Activated T-helper 1 cell treated with anti-CD3 and anti-CD28 coated beads, Interleukin-2, amount 50 U/mL, for 16 hours (primary cell): Measurements from ENCODE around the gene IKBKE.
"Not testable (repeated sequence)": the region's sequence is repeated elsewhere in the genome, so short reads cannot be mapped to it uniquely, and the experiment has no call there.

Source experiments
- DNase-seq, 2 donors: peaks; one replicate each; pipeline ENCODE4 v3.0.0-alpha.2; 2020; ENCODE audit warnings: low read depth in 1 of 2, low spot score in 1 of 2

IKBKE gene

DNA sequence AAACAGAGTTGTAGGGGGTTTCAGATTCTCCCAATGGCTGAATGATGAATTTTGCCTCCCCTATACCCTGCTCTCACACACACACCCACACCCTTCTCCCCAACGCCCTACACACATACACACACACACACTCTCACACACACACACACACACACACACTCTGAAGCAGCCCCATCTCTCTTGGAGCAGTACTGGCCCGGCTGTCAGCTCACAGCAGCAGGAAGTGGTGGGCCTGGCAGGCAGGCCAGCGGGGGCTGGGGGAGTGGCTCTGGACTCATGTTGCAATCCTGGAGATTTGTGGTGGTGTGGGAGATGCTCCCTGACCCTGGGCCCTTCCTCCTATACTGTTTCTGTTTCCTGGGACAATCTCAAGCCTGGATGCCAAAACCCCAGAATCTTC is 2.2 kb downstream of the IKBKE start:
- DNase-seq, result no peak

DNA sequence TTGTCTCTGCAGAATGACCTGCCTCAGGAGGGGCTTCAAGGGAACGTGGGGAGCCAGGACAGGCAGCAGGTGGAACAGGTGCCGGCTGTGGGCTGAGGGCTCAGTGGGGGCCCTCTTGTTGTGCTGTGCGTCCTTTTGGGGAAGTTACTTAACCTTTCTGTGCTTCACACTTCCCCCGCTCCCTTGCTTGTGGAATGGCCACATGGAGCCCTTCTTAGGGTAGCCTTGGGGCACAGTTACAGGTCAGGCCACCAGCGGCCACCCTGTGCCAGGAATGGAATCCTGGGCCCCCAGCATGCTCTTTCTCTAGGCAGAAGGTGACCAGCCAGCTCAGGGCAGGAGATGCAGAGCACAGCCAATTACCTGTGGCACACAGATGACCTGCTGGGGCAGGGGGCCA is 2.6 kb downstream of the IKBKE start:
- no peak for DNase-seq

DNA sequence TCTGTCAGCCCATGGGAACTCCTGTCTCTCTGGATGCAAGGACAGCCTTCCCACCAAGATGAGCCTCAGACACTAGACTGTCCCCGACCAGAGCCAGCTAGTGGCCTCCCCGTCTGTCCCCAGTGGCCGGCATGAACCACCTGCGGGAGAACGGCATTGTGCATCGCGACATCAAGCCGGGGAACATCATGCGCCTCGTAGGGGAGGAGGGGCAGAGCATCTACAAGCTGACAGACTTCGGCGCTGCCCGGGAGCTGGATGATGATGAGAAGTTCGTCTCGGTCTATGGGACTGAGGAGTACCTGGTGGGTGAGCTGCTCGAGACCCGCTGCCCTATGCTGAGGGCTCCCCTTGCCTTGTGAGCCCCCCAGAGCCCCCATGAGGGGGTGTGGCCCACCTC is 5.8 kb downstream of the IKBKE start:
- DNase-seq, result no peak

DNA sequence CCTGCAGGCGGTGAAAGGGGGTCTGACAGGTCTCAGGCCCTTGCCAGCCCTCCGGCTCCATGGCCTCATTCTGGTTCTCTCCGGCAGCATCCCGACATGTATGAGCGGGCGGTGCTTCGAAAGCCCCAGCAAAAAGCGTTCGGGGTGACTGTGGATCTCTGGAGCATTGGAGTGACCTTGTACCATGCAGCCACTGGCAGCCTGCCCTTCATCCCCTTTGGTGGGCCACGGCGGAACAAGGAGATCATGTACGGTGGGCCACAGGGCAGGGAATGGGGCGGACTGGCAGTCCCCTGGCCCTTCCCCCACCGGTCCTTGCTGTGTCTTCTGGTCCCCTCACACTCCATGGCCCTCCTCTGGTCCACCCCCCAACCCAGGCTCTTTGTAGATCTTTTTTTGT is 6.3 kb downstream of the IKBKE start:
- no peak for DNase-seq

DNA sequence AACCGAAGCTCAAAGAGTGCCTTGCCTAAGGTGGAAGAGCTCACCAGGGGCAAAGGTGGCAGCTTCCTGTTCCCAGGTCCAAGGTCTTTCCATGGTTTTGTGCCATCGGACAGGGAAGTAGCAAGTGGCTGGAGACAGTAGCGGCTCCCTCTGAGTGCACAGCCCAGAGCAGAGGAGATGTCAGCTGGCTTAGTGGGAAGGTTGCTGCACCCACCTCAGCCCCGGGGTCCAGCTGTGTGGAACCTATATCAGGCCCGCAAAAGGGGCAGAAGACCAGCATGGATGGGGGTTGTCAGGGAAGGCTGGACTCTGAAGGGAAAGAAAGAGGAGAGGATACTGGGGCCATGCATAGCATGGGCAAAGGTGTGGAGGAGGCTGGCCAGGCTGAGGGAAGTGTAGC is 6.8 kb downstream of the IKBKE start:
- DNase-seq, result no peak

DNA sequence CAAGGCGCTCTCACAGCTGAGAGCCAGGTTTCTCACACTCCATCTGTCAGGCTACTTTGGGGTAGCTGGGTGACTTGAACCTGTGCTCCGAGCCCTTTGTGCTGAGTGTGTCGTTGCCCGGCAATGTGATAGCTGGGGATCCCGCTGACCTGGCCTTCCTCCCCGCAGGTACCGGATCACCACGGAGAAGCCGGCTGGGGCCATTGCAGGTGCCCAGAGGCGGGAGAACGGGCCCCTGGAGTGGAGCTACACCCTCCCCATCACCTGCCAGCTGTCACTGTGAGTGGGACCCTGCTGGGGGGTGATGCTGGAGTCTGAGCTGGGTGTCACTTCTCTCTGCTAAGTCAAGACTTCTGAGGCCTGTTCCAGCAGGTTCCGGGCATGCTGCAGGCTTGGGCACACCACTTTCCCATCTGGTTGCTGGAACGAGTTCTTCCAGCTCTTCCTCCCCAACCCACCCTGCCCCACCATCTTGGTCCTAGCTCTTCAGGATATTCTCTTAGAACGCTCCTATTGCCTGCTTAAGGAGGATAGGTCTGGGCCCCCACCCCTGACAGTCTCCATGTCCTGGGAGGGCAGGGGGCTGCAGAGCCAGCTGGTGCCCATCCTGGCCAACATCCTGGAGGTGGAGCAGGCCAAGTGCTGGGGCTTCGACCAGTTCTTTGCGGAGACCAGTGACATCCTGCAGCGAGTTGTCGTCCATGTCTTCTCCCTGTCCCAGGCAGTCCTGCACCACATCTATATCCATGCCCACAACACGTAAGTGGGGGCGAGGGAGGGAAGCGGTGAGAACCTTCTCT is 7.5 kb downstream of the IKBKE start:
- DNase-seq, result no peak

DNA sequence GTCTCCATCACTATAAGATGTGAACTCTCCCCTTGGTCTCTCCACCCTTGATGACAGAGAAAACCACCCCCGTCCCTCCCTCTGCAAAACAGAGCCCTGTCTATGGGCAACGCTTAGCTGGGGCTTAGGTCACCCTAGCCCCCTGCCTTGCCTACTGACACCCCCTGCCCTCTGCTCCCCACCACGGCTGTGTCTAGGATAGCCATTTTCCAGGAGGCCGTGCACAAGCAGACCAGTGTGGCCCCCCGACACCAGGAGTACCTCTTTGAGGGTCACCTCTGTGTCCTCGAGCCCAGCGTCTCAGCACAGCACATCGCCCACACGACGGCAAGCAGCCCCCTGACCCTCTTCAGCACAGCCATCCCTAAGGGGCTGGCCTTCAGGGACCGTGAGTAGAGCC is 8.5 kb downstream of the IKBKE start:
- no peak for DNase-seq

DNA sequence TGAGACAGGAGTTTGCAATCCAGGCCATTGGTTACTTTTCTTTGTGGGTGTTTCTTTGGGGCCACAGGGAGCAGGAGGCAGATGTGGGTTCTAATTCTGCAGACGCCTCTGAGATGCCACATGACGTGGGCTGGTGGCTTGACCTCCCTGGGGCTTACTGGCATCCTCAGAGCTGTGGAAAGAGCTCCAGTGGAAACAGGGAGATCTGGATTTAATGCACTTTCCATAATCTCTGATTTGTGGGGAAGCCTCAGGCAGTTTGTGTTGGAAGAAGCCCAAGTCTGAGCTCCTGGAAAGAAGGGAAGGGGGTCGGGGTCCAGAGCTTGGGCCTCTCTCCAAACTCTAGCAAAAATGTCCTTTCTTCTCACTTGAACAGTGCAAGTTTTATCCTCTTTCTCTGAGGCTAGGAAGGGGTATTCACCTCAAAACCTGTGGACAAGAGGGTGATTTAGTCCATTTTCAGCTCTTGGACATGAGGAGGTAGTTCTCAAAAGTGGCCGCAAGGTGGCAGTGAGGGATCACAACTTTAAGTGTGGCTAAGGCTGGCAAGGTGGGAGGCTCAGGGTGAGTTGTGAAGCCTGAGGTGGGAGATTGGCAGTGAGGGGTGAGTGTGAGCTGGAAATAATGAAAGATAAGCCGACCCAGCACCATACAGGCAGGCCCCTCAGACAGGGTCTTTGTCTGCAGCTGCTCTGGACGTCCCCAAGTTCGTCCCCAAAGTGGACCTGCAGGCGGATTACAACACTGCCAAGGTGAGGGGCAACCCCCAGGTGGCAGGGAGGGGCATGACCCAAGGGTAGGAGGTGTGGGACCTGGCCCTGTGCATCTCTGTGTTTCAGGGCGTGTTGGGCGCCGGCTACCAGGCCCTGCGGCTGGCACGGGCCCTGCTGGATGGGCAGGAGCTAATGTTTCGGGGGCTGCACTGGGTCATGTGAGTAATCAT is 9.2 kb downstream of the IKBKE start:
- peak; percentile 27 to 35 for DNase-seq

DNA sequence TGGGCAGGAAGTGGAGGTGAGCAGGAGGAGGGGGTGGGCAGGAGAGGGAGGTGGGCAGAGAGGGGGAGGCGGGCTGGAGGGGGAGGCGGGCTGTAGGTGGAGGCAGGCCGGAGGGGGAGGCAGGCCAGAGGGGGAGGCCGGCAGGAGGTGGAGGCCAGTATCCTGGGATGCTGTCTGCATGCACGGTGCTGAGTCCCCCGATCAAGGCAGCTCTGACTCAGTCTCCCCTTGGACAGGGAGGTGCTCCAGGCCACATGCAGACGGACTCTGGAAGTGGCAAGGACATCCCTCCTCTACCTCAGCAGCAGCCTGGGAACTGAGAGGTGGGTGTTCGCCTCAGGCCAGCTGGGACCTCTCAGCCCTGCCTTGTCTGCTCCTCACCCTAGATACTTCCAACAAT is 9.9 kb downstream of the IKBKE start:
- DNase-seq, result no peak

DNA sequence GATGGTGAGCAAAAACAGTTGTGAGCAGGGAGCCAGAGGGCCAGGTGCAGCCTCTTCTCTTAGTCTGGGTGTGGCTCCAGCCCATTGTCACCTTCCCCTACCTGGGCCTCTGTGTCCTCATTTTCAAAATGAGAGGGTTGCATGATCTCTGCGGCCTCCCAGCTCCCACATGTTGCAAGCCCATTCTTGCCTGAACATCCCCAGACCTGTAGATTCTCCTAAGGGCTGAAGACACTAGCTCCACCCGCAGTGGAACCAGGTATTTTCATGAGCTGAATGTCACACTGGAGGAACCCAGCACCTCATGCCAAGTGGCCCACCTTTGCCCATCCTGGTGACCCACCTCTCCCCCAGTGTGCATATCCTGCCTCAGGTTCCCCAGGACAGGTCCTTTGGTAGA is 12.3 kb downstream of the IKBKE start:
- no peak for DNase-seq

DNA sequence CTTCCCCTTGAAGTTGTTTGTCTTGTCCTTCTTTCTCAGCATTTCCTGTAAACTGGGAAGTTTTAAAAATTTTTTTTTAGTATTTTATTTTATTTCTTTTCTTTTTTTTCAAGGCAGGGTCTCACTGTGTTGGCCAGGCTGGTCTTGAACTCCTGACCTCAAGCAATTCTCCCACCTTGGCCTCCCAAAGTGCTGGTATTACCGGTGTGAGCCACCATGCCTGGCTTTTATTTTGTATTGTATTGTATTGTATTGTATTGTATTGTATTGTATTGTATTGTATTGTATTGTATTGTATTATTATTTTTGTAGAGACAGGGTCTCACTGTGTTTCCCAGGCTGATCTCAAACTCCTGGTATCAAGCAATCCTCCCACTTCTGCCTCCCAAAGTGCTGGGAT is 13.6 kb downstream of the IKBKE start:
- DNase-seq, result not testable (repeated sequence)

DNA sequence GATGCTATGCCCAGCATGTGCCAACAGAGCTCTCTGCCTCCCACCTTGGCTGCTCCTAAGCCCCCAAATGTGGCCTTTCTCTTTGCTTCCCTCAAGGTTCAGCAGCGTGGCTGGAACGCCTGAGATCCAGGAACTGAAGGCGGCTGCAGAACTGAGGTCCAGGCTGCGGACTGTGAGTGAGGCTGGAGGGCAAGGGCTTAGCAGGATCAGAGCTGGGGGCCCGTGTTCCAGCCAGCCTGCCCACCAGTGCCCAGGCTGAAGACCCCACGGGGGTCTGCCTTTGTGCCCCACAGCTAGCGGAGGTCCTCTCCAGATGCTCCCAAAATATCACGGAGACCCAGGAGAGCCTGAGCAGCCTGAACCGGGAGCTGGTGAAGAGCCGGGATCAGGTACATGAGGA is 14.6 kb downstream of the IKBKE start:
- no peak for DNase-seq

DNA sequence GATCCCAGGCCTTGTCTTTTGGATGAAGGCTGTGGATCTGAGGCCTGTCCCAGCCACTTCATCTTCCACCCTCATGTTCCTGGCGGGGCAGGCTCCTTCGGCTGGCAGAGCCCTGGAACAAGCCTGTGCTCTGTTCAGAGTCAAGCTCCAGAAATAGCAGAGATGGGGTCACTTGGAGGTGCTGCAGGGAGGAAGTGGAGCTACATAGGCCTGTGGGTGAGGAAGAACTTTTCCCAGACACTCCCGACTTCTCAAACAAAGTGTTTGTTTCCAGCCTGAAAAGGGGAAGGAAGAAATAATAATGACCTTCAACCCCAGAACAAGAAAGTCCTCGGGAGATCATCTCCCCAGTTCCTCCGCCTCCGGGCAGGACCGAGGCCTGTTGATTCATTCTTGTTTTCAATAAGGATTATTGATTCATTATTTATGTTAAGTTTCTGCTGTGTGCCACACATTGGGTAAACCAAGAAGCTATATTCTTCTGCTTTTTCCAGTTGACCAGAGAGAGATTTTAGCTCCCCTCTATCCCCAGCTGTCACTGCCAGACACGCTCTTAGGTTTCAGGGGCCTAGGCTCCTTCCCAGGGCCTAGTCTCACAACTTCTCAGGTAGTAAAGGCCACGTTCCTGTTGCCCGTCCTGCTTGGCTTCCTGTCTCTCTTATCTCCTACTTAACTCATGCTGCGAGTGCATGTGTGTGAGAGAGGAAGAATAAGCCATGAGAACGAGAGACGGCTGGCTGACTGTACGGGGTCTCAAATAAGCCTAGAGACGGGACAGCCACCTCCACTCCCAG is 16.9 kb downstream of the IKBKE start:
- DNase-seq, result no peak

DNA sequence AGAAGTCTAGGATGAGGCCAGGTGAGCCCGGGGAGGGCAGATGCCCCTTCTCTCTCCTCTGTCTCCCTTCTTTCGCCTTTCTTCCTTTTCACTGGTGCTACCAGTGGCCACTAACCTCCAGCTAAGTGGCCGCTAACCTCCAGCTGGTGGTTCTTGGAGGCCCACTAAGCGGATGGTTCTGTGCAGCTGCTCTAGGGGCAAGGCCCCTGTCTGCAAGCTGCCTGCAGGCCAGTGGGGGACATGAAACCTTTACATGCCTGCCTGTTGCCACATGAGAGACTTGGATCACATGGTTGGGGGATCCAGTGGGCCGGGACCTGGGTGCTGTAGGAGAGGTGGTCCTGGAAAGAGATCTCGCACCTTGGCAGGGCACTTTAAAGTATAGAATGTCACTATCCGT is 17.7 kb downstream of the IKBKE start:
- no peak for DNase-seq

DNA sequence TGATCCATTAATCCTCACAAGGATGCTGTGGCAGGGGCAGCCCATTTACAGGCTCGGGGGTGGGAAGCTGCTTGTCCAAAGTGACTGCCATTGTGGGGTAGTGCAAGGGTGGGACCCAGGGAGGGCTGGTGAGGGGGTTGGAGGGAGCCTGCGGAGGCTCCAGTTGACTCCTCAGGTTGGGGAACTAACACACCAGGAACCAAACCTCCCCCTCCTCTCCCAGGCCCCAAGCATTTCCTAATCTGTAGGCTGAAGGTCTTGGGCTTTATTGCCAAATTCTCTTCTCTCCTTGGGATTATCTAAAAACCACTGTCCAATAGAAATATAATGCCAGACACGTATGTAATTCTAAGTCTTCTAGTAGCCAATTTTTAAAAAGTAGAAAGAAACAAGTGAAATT is 18.2 kb downstream of the IKBKE start:
- no peak for DNase-seq

DNA sequence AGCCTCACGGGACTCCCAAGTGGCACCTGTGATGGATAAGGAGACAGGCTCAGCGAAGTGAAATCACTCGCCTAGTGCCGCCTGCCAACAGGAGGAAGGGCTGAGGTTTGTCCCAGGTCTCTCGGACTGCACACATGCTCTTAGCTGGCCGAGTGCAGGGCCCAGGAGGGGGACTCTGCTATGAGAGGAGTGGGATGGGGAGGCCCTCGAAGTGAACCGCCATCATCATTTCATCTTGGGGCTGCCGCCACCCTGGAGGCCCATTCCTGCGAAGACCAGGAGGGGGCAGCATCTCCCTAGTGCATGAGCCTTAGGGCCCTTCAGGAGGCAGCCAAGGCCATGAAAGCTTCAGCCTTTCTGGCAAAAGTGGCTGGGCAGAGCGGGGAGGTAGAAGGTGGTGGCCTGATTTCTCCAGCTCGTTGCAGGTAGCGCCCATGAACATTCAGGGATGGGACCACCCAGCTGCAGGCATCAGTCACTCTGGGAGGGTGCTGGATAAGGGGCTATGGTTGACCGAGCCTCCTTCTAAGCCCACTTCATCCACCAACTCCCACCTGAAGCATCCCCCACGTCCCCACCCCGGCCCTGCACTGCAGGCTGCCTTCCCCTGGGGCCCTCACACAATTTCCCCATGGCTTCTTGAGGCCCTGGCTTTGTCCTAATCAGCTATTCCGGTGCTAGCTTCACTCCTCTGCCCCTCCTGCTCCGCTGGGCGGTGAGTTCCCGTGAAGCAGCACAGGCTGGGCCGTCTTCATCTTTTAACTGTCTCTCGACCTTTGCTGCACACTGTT is 19.9 kb downstream of the IKBKE start:
- peak; percentile 41 to 66 for DNase-seq

DNA sequence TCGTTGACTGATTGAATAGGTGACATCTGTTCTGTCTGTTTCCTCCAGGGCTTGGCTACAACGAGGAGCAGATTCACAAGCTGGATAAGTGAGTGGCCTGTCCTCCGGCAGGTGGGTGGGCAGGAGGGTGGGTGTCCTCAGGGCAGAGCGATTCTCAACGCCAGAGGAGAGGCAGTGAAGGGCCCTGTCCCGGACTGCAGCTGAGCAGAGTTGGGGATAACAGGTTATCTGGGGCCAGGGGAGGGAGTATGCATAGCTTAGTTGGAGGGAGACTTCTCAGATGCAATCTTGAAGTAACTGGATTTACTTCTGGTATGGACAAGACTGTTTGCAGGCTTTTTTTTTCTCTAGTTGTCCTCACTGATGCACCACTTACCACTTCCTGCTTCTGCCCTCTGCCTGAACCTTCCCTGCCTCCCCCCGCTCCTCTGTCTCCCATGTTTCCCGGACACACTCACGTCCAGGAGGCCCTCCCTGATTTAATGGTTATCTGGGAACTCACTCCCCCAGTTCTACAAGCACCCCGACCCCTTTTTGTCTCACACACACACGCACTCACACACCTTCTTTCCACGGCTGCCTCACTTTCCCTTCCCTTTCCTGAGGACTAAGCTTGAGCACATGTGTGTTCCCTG is 20.6 kb downstream of the IKBKE start:
- DNase-seq, result no peak

DNA sequence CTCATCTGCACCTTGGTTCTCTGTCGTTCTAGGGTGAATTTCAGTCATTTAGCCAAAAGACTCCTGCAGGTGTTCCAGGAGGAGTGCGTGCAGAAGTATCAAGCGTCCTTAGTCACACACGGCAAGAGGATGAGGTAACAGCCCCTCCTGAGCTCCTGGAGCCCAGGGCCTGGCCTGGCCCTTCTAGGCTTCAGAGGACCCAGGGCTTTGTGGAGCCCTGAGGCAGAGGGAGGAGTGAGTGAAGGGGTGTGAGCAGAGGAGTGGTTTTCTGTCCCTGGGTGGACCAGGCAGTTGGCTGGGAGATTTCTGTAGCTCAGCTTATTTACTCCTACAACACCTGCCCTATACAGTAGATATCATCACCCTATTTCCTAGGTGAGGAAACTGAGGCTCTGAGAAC is 21.3 kb downstream of the IKBKE start:
- DNase-seq, result no peak

DNA sequence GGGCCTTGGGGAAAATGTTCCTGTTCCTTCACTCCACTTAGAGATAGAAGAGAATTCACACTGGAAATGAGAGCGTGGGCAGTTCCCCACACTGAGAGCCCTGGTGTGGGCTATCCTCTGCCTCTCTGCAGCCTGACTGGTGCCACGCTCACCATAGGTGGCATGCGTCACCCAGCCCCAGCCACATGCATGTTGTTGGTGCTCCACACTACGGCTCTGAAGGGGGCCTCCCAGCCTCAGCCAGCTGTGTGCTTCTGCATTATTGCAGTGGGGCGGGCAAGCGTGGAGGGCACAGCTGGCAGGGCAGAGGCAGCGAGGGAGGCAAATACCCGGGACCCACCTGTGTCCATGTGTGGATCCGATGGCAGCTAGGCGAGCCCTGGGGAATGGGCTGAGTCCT is 22.3 kb downstream of the IKBKE start:
- no peak for DNase-seq

DNA sequence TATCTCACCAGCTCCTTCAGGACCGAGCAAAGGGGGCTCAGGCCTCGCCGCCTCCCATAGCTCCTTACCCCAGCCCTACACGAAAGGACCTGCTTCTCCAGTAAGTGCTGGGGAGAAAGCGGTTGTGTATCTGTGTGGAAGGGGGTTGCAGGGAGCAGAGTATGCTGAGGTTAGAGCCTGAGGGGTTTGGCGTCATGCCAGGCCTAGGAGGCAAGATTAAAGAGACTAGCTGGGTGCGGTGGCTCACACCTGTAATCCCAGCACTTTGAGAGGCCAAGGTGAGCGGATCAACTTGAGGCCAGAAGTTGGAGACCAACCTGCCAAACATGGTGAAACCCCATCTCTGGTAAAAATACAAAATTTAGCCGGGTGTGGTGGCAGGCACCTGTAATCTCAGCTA is 23.0 kb downstream of the IKBKE start:
- DNase-seq, result no peak
